CD4-positive, alpha-beta T cell treated with Interferon alpha-2 for 1 hour (primary cell): ENCODE data around the gene ANKMY1.
"Not testable (repeated sequence)": the region's sequence is repeated elsewhere in the genome, so short reads cannot be mapped to it uniquely, and the experiment has no call there.

Experiments used
- DNase-seq, 2 donors: peaks; one replicate each; pipeline ENCODE4 v3.0.0-alpha.2; 2020 to 2022

Gene ANKMY1

DNA sequence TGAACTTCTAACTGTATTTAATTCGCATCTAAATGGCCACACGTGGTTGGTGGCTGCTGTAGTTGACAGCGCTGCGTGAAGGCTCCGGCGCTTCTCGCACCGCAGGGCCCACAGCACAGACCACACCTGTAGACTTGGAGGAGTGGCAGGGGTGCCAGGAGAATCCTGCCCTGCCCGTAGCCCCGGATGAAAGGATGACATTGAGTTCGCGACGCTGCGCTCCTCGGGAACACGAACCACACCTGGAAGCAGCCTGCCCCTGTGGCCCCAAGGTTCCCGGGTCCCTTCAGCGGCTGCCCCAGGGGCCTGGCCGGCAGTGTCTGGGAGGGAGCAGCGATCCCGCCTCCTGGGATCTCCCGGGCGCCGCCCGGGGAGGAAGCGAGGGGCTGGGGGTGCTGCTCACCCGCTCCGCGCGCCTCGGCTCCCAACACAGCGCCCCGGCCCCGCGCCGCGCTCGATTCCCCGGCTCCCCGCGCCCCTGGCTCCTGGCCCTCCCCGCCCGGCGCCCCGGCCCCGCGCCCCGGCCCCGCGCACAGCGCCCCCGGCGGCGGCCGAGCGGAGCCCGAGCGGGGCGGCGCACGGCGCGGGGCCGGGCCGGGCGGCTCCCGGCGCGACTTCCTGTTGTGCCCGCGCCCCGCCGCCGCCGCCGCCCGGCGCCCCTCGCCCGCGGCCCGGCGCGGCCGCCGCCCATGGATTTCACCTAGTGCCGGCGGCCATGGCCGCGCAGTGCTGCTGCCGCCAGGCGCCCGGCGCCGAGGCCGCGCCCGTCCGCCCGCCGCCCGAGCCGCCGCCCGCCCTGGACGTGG is 10.3 kb upstream of the ANKMY1 start, which contains the start of gene RNPEPL1:
TSS of gene RNPEPL1 (plus strand) at position 613 of the 806 bp plus-strand sequence. CDS start at position 716, 103 bp downstream.
- DNase-seq = peak; percentile 37 to 72

DNA sequence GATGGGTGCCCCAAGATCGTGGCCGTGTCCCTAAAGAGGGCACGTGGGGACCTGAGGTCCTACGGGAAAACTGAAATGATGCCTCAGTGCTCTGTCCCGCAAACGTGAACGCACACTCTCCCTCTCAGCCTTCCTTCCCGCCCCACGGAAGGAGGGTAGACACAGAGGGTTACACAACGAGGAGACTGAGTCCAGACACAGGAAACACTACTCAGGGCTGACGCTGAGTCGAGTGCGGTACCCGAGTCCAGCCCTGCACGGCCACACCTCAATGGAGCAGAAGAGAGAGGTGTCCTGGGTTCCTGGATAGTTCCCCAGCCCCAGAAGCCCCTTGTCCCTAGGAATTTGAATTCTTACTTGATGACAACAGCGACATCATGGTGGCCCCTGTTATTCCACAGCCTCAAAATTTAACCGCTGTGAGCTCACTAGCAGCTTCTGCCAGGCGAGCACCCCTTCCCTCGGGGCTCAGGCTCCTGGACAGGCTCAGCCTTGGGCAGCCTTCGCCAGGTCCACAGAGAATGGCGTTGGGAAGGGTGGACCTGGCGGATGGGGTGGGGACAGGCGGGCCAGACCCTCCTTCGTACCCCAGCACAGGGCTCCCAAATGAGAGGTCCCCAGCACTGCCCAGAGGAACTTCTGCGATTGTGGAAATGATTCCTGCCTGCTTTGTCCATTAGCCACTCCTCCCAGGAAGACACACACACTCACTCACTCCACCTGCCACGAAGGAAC is 9.5 kb upstream of the ANKMY1 start:
- DNase-seq = peak in 1 of 2 donors; percentile 47

DNA sequence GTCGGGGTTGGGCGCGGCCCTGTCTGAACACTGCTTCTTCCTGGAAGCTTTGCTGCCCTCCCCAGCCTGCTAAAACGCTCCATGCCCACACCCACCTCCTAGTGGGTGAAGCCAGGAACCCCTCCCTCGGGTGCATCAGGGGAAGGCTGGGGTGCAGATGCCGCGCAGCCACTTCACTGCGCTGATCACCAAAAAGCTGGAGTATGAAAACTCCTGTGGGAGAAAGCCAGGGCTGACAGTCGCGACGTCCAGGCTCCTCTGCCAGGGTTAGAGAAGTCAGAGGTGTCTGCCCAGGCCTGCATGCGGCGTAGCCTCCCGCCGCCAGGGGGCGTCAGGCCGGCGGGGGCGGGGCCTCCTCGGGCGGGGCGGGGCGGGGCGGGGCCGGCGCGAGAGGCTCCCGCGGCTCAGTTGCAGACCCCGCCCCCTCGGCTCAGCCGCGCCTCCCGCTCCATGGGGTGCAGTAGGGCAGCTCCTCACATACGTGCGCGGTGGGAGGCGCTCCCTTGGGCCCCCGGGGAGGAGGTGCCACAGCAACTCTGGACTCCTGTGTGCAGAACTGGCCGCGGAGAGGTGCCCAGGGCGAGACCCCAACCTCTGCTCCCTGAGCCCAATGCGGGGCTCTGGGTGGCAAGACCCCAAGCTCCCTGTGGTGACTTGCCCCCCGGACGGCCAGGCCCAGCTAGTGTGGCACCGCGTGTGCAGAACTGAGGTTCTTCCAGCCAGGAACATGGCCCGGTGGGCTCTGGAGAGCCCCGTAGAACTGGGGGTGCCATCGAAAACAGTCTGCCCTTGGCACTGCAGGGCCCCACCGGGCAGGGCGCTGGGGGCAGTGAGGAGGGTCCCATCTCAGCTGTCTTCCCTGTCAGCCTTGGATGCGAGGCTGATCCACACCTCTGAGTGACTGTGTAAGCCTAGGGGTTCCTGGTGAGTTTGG is 8.7 kb upstream of the ANKMY1 start:
- DNase-seq = peak; percentile 94 to 95

DNA sequence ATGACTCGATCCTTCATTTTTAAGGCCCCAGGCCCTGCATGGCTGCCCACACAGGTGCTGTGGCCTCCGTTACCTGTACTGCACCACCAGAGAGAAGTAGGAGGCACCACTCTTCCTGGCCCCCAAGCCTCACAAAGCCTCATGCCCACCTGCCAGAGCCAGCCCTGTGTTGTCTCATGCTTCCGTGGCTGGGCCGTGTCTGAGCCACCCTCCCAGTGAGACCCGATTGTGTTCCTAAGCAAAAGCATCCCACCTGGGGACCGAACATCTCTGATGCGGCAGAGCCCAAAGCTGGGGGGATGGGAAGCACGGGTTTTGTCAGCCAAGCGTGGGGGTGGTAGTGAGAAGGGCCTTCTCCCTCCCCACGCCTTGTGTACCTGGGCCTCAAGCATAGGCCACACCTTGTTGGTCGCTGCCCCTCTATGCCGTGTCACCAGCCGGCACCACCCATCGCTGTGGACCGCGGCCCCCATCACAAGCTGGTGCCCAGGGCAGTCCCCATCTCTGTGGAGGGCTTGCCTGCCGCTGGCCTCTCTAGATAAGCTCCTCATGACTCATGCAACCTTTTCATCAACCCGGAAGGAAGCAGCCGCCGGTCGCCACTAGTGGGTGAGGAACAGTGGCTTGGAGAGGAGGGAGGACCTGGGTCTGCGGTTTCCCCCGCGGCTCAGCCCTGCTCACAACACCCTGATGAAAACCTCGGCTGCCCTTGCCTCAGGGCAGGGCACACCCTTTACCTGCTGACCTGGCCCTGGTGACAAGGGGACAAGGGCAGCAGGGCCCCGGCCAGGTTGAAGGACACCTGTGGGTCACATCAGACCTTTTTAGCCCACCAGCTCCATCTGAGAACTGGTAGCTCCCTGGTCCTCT is 7.8 kb upstream of the ANKMY1 start:
- DNase-seq = peak; percentile 93 to 95

DNA sequence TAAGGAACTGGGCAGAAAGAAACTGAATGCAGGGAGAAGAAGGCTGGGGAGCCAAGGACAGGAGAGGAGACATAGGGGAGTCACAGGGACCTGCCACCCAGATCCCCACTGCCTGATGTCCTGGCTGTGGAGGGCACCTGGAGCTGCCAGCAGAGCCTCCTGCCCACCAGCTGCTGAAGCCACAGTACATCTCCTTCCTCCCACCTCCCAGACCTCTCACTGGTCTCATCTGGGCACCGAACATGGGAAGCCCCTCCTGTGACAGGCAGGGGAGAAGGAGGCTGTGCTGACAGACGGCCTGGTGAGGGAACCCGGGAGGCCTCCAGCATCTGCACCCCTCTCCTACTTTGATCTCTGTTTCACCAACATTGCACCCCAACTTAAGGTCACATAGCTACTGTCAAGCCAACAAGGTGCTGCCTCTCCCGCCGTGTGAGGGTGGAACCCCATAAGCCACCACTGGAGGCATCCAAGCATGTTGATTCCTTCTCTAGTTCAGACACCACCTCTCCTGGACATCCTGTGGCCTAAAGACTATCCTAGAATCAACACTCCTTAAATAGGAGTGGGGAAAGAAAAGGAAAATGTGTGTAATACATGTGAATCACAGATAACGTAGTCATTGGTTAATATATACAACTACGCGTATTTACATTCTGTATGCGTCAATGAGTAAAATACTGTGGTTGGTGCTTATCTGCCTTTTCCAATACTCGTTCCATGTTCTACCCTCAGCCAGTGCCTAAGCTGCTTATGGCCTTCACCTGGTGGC is 7.0 kb upstream of the ANKMY1 start:
- DNase-seq = peak in 1 of 2 donors; percentile 49

DNA sequence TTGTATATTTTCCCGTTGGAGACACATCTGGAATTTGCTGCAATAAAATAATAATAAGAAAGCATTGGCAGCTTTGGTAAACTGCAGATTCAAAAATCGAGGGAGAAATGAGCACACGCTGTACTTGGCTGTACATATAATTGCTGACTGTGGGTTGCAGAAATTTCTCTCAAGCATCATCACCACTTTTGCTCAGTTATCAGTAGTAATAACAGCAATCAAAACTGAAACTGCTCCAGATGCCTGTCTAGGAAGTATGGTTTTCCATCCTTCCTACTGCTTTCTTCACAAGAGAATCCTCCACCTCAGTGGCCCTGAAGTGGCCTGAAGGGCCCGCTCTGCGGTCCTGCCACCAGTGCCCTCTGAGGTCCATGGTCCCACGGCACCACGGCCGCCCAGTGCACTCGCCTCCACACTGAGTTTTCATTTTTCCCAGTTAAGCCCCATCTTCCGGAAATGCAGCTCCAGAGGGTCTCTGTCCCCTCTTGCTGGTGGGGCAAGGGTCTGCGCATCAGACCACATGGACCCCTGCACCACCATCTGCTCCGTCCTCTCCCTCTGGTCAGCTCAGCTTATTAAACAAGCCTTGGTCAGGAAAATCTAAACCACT is 6.3 kb upstream of the ANKMY1 start:
- DNase-seq = no peak

DNA sequence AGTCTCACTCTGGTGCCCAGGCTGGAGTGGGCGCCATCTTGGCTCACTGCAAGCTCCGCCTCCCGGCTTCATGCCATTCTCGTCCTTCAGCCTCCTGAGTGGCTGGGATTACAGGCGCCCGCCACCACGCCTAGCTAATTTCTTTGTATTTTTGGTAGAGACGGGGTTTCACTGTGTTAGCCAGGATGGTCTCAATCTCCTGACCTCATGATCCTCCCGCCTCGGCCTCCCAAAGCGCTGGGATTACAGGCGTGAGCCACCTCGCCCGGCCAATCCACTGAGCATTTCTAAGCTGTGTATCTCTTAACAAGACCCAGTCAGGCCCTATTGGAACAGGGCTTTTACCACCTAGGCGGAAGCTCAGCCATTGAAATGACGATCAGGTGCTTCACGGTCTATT is 5.4 kb upstream of the ANKMY1 start:
- not testable (repeated sequence) for DNase-seq

DNA sequence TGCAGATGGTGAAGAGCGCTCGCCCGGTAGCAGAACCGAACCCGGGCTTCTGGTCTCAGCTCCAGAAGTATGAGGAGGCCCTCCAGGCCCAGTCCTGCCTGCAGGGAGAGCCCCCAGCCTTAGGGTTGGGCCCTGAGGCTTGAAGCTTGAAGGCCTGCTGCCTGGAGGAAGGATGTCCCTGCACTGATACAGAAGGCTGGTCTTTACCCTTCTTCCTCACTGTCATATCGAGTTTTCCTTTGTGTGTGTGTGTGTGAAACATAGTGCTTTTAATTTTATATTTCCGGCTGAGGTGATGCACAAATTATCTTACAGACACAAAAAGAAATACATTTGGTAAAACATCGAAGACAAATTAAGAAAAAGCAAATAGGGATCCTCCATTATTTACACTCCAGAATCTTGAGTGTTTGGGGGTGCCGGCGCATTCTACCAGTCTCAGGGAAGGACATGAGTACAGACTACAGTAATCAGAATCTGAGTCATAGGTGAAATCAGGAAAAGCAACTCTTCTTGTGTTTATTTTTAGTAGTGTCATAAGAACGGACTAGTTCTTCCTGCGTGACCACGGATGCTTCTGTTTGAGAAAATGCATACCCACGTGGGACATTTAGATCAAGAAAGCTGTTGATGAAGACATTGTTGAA is 3.7 kb upstream of the ANKMY1 start:
- DNase-seq = peak; percentile 27 to 45

DNA sequence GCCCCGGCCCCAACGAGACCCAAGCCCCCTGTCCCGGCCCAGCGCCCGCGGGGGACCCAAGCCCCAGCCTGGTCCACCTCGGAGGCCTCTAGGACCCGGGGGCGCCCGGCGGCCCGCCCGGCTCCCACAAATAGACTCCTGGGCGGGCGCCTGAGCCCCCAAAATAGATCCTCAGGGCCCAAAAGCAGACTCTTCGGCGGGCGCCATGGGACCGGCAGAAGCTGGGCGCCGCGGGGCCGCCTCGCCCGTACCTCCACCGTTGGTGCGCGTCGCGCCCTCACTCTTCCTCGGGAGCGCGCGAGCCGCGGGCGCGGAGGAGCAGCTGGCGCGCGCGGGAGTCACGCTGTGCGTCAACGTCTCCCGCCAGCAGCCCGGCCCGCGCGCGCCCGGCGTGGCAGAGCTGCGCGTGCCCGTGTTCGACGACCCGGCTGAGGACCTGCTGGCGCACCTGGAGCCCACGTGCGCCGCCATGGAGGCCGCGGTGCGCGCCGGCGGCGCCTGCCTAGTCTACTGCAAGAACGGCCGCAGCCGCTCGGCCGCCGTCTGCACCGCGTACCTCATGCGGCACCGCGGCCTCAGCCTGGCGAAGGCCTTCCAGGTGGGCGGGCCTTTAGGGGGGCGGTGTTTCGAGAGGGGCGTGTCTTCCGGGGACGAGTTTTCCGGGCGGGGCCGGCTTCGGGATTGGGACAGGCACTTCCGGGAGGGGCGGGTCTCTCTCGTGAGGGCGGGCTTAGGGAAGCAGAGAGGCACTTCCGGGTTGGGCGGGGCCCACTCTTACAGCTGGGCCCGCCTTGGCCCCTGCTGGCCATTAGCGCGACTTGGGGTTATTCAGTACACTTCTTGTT is 2.9 kb upstream of the ANKMY1 start:
- peak; percentile 98 to 99 for DNase-seq

DNA sequence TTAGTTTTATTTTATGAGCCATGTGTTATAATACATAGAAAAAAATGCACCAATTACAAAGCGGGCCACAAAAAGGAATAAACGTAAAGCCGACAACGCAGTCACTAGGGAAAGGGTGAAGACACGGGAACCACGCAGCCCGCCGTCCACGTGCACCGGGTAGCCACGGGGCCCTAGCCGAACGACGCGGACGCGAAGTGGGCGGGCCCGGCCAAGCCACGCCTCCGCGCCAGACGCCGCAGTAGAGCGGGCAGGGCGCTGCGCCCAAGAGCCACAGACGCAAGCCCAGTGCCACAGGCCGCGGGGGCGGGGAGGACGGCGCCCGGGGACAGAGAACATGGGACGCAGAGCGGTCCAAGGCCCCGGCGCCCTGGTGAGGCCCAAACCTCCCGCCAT is 2.3 kb upstream of the ANKMY1 start, which contains the start of gene DUSP28:
TSS of gene DUSP28 (plus strand) at position 274 of the 396 bp plus-strand sequence. CDS start 328 bp downstream, outside the sequence.
- peak; percentile 91 to 93 for DNase-seq

DNA sequence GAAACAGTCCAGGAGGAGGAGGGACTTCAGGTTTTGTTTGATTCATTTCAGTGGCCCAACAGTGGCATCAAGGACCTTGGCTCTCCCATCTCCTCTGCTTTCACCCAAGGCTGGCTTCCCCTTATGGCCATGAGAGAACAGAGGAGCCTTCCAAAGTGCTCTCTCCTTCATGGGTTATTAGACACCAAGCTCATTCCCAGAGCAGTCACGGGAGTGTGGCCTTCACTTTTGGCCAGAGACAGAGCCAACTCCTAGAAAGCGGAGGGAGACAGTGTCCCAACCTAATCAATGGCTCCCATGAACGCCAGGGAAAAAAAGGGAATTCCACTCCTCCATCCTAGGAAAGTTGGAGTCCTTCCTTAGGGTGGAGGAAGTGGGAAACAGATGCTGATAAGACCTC is 1.5 kb upstream of the ANKMY1 start:
- DNase-seq = no peak

DNA sequence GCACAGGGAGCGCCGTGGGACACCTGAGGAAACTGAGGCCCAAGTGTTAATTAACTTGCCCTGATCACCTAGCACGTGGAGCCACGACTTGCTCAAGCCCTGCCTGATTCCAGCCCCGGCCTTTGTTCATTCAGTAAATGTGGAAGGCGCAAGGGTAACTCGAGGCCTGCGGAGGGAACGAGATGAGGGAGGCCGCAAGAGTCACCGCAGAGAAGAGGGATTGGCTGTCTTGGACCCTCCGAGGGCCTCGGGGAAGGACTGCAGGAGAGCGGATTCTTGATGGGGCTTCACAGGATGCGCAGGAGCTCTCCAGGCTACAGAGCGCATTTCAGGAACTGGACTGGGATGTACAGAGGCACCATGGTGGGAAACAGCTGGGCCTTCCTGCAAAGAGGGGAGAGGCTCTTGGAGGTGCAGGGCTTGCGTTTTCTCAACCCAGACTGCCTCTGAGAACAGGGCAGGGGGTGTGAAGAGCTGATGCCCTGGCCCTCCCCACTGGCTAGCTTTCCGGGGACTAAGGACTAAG is 511 bp upstream of the ANKMY1 start:
- no peak for DNase-seq

DNA sequence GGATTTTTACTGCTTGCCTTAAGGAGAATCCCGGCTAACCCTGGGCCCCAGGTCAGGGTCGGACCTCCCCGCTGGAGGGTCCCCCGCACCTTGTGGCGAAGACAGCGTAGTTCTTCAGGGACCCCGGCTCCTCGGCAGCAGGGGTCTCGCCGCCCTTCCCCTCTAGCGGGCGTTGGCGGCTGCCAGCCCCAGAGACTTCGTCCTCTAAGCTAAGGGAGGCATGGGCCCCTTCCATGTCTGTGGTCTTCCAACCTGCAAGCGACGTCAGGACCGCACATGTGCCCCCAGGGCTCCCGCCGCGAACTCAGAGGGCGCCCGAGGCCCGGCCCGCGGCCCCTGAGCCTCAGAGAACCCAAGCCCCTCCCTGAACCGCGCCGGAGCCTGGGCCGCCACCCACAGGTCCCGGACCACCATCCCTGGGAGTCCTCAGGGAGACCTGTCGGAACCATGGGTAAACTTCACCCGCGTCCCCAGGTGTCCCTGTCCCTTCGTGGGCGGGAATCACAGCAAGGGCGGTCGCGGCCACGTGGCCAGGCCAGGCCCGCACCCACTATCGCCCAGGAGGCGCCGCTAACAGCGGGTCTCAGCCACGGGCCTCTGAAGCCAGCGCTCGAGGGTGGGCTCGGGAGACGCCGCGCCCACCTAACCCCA is 562 bp downstream of the ANKMY1 start:
- no peak for DNase-seq

DNA sequence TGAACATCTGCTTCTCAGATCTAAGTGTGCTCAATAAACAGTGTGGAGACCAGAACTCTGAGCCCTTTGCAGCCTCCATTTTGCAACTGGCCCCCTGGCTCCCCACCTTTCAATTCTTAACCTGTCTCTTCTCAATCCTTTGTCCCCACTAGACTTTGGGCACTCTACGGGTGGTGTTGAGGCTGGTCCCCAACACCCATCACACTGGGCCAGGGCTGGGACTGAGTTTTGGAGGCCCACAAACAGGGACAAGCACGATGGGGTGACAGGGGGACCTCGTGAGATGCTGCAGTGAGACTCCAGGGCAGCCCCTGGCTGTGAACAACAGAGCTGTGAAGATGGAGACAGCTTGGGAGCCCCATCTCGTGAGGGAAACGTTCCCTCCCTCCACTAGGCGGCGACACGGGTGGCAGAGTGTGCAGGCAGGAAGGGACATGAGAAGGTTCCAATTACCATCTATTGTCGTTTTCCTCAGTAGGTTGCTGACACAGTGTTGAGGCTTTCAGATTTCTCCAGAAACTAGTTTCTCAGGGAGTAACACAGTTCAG is 1.2 kb downstream of the ANKMY1 start:
- peak; percentile 67 to 82 for DNase-seq

DNA sequence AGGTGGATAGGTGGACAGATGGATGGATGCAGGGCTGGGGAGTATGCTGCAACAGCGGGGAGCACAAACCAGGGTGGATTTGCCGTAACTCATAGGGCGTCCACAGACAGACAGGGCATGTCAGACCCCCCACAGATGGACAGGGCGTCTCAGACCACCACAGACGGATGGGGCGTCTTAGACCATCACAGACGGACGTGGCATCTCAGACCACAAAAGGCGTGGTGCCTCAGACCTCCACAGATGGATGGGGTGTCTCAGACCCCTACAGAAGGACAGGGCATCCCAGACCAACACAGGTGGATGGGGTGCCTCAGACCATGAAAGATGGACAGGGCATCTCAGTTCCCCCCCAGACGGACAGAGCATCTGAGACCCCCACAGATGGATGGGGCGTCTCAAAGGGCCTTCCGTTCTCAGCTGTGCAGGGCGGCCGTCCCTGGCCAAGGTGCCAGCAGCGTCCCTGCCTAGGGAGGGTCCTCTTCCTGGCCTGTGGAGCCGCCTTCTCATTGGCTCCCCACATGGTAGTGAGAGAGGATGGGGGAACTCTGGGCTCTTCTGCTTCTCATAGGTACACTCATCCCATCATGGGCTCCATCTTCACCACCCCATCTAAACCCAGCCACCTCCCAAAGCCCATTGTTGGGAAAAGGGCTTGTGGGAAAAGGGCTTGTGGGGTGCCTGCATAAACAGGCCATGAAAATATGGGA is 2.1 kb downstream of the ANKMY1 start:
- no peak for DNase-seq

DNA sequence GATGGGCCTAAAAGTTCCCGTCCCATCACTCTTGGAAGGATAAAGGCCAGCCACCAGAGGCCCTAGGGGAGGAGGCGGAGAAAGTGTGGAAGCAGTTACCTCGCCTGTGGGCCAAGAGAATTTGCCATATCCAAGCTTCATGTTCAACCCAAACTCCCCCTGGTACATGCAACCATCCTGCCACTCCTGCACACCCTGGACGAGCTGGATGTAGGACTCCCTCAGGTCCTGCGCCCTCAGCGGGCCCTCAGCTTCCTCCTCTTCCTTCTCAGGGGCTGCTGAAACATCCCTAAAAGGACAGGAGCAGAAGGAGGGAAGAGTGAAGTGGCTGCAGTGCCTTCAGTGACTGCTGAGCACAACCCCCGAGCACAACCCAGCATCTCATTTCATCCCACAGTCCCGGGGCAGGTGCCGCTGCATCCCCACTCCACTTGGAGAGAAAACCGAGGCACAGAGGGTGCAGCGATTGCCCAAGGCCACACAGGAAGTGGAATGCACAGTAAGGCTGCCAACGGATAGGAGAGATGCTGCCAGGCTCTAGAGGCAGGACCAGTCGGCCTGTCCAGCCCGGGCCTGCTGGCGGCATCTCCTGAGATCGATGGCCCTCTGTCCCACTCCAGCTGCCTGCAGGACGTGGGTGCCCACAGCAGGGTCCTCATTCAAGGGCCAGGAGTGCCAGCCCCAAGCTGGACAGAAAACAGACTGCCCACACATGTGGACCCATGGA is 2.9 kb downstream of the ANKMY1 start:
- DNase-seq = no peak
